ENCODE measurements around the gene ATXN7L1.

The ATXN7L1 gene

GRCh38 chr7:105760551-105761447, 115.6 kb downstream of the ATXN7L1 start:
- no peaks in the 10 kb centered on the region for H3K27me3 ChIP-seq
- H3K27ac ChIP-seq: no peak overlapping the region
- H3K9me3 ChIP-seq: no peaks in the 10 kb centered on the region
- no peaks in the 10 kb centered on the region for H3K4me1 ChIP-seq (ENCODE audit: control insufficient read depth in 1 of 2, insufficient read depth in 1 of 2, low read depth in 1 of 2, low read length in 1 of 2)
- TF ChIP-seq CTCF (IDR thresholded peaks at IDR 0.05): no peak
- H3K36me3 ChIP-seq: no peaks in the 10 kb centered on the region
- no peak overlapping the region for H3K4me3 ChIP-seq (ENCODE audit: low read depth in 1 of 2, low read length in 1 of 2)

GRCh38 chr7:105759670-105760550, 116.5 kb downstream of the ATXN7L1 start:
- no peaks in the 10 kb centered on the region for H3K9me3 ChIP-seq
- no peak overlapping the region for H3K27ac ChIP-seq
- no peaks in the 10 kb centered on the region for H3K4me1 ChIP-seq (ENCODE audit: control insufficient read depth in 1 of 2, insufficient read depth in 1 of 2, low read depth in 1 of 2, low read length in 1 of 2)
- no peak overlapping the region for H3K4me3 ChIP-seq (ENCODE audit: low read depth in 1 of 2, low read length in 1 of 2)
- no peak for TF ChIP-seq CTCF (IDR thresholded peaks at IDR 0.05)
- H3K27me3 ChIP-seq: no peaks in the 10 kb centered on the region
- no peaks in the 10 kb centered on the region for H3K36me3 ChIP-seq

- H3K27ac ChIP-seq: no peak overlapping the region
- no peaks in the 10 kb centered on the region for H3K9me3 ChIP-seq
- H3K27me3 ChIP-seq: no peaks in the 10 kb centered on the region
- no peak for TF ChIP-seq CTCF (IDR thresholded peaks at IDR 0.05)
- H3K36me3 ChIP-seq: no peaks in the 10 kb centered on the region
- H3K4me3 ChIP-seq (ENCODE audit: low read depth in 1 of 2, low read length in 1 of 2): no peak overlapping the region
- H3K4me1 ChIP-seq (ENCODE audit: control insufficient read depth in 1 of 2, insufficient read depth in 1 of 2, low read depth in 1 of 2, low read length in 1 of 2): no peaks in the 10 kb centered on the region
Measured at GRCh38 chr7:105756367-105756766, 120.0 kb downstream of the ATXN7L1 start.

- Histone ChIP-seq H3K4me3 (ENCODE audit: low read depth in 1 of 2, low read length in 1 of 2) (no peak overlapping the region), H3K27me3 (no peaks in the 10 kb centered on the region)
Measured at GRCh38 chr7:105752671-105753275, 123.6 kb downstream of the ATXN7L1 start.

More at GRCh38 chr7:105752671-105753275, 123.6 kb downstream of the ATXN7L1 start:
- TF ChIP-seq CTCF (IDR thresholded peaks at IDR 0.05): no peak
- H3K4me1 ChIP-seq (ENCODE audit: control insufficient read depth in 1 of 2, insufficient read depth in 1 of 2, low read depth in 1 of 2, low read length in 1 of 2): no peaks in the 10 kb centered on the region
- H3K27ac ChIP-seq: no peak overlapping the region
- H3K36me3 ChIP-seq: no peaks in the 10 kb centered on the region
- no peaks in the 10 kb centered on the region for H3K9me3 ChIP-seq
